Measurements from ENCODE around the gene GPR176.

GPR176 gene

DNA sequence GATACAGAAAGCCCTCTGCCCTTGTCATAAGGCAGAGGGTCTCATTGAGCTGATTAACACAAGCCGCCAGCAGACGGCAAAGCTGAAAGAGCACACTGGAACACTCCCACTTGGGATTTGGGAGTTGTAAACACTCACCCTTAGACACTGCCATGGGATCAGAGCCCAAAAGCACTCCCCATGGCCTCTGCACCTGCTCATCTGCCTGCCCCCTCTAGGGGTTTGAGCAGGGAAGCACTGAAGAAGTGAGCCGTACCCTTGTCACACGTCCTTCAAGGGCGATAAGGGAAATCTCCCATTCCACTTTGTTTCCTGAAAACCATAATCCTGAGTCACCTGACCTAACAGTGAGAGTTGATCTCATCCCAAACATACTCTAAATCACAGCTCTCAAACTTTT lies 152.1 kb downstream of the GPR176 start:
- Histone ChIP-seq H3K4me3 (ENCODE audit: low read depth, low read length) (no peak overlapping the region), H3K27ac (ENCODE audit: extremely low read depth, low read depth, low read length) (no peak overlapping the region), H3K4me1 (ENCODE audit: control insufficient read depth, insufficient read depth, low read length) (no peaks in the 10 kb centered on the region), H3K9me3 (ENCODE audit: control insufficient read depth, insufficient read depth, low read depth, low read length) (no peaks in the 10 kb centered on the region), H3K36me3 (ENCODE audit: control insufficient read depth in 2 of 2, insufficient read depth in 1 of 2, low read length in 2 of 2) (no peaks in the 10 kb centered on the region)
- CTCF ChIA-PET = interaction anchor here (4.9 kb wide), 1 partner anchor 11 kb away, joined by 25 read pairs; no protein-coding TSS in a partner anchor
- POLR2A ChIA-PET = no interaction called here
- TF ChIP-seq ZNF248 (tag by site-specific recombination; IDR thresholded peaks at IDR 0.05) (no peak), ZBTB21 (tag by site-specific recombination; IDR thresholded peaks at IDR 0.05) (no peak), ZNF629 (tag by site-specific recombination; IDR thresholded peaks at IDR 0.05) (no peak), ZNF391 (tag by site-specific recombination; IDR thresholded peaks at IDR 0.05; ENCODE audit: borderline replicate concordance, low read depth) (no peak)
- TF ChIP-seq, protein P1, sequence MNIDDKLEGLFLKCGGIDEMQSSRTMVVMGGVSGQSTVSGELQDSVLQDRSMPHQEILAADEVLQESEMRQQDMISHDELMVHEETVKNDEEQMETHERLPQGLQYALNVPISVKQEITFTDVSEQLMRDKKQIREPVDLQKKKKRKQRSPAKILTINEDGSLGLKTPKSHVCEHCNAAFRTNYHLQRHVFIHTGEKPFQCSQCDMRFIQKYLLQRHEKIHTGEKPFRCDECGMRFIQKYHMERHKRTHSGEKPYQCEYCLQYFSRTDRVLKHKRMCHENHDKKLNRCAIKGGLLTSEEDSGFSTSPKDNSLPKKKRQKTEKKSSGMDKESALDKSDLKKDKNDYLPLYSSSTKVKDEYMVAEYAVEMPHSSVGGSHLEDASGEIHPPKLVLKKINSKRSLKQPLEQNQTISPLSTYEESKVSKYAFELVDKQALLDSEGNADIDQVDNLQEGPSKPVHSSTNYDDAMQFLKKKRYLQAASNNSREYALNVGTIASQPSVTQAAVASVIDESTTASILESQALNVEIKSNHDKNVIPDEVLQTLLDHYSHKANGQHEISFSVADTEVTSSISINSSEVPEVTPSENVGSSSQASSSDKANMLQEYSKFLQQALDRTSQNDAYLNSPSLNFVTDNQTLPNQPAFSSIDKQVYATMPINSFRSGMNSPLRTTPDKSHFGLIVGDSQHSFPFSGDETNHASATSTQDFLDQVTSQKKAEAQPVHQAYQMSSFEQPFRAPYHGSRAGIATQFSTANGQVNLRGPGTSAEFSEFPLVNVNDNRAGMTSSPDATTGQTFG (tag by site-specific recombination; IDR thresholded peaks at IDR 0.05; ENCODE audit: borderline replicate concordance) = no peak
- TF ChIP-seq, protein P2, sequence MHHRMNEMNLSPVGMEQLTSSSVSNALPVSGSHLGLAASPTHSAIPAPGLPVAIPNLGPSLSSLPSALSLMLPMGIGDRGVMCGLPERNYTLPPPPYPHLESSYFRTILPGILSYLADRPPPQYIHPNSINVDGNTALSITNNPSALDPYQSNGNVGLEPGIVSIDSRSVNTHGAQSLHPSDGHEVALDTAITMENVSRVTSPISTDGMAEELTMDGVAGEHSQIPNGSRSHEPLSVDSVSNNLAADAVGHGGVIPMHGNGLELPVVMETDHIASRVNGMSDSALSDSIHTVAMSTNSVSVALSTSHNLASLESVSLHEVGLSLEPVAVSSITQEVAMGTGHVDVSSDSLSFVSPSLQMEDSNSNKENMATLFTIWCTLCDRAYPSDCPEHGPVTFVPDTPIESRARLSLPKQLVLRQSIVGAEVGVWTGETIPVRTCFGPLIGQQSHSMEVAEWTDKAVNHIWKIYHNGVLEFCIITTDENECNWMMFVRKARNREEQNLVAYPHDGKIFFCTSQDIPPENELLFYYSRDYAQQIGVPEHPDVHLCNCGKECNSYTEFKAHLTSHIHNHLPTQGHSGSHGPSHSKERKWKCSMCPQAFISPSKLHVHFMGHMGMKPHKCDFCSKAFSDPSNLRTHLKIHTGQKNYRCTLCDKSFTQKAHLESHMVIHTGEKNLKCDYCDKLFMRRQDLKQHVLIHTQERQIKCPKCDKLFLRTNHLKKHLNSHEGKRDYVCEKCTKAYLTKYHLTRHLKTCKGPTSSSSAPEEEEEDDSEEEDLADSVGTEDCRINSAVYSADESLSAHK (tag by site-specific recombination; IDR thresholded peaks at IDR 0.05) = no peak
- TF ChIP-seq, protein P3, sequence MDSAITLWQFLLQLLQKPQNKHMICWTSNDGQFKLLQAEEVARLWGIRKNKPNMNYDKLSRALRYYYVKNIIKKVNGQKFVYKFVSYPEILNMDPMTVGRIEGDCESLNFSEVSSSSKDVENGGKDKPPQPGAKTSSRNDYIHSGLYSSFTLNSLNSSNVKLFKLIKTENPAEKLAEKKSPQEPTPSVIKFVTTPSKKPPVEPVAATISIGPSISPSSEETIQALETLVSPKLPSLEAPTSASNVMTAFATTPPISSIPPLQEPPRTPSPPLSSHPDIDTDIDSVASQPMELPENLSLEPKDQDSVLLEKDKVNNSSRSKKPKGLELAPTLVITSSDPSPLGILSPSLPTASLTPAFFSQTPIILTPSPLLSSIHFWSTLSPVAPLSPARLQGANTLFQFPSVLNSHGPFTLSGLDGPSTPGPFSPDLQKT (IDR thresholded peaks at IDR 0.05; ENCODE audit: borderline replicate concordance, low read depth, low read length) = no peak

DNA sequence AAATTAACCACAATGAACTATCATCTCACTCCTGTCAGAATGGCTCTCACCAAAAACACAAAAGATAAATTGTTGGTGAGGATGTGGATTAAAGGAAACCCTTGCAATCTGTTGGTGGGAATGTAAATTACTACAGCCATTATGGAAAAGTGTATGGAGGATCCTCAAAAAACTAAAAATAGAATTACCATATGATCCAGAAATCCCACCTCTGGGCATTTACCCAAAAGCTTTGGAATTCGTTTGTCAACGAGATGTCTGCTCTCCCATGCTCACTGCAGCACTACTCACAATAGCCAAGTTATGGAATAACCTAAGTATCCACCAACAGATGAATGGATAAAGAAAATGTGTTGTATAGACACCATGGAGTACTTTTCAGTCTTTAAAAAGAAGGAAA lies 159.1 kb downstream of the GPR176 start:
- CTCF ChIA-PET = no interaction called here
- H3K9me3 ChIP-seq (ENCODE audit: control insufficient read depth, insufficient read depth, low read depth, low read length) = no peaks in the 10 kb centered on the region
- H3K36me3 ChIP-seq (ENCODE audit: control insufficient read depth in 2 of 2, insufficient read depth in 1 of 2, low read length in 2 of 2) = no peaks in the 10 kb centered on the region
- H3K27ac ChIP-seq (ENCODE audit: extremely low read depth, low read depth, low read length) = no peak overlapping the region
- POLR2A ChIA-PET = no interaction called here
- H3K4me1 ChIP-seq (ENCODE audit: control insufficient read depth, insufficient read depth, low read length) = no peaks in the 10 kb centered on the region
- H3K4me3 ChIP-seq (ENCODE audit: low read depth, low read length) = no peak overlapping the region
- no peak for TF ChIP-seq KLF9 (tag by site-specific recombination; IDR thresholded peaks at IDR 0.05; ENCODE audit: low read depth)
- TF ChIP-seq ZNF214 (tag by site-specific recombination; IDR thresholded peaks at IDR 0.05; ENCODE audit: borderline replicate concordance) = no peak
- TF ChIP-seq KLF16 (tag by site-specific recombination; IDR thresholded peaks at IDR 0.05) = no peak
- TF ChIP-seq GLIS1 (tag by site-specific recombination; IDR thresholded peaks at IDR 0.05) = no peak
- no peak for TF ChIP-seq ZNF654 (tag by site-specific recombination; IDR thresholded peaks at IDR 0.05; ENCODE audit: low read depth)
- TF ChIP-seq, protein P4, sequence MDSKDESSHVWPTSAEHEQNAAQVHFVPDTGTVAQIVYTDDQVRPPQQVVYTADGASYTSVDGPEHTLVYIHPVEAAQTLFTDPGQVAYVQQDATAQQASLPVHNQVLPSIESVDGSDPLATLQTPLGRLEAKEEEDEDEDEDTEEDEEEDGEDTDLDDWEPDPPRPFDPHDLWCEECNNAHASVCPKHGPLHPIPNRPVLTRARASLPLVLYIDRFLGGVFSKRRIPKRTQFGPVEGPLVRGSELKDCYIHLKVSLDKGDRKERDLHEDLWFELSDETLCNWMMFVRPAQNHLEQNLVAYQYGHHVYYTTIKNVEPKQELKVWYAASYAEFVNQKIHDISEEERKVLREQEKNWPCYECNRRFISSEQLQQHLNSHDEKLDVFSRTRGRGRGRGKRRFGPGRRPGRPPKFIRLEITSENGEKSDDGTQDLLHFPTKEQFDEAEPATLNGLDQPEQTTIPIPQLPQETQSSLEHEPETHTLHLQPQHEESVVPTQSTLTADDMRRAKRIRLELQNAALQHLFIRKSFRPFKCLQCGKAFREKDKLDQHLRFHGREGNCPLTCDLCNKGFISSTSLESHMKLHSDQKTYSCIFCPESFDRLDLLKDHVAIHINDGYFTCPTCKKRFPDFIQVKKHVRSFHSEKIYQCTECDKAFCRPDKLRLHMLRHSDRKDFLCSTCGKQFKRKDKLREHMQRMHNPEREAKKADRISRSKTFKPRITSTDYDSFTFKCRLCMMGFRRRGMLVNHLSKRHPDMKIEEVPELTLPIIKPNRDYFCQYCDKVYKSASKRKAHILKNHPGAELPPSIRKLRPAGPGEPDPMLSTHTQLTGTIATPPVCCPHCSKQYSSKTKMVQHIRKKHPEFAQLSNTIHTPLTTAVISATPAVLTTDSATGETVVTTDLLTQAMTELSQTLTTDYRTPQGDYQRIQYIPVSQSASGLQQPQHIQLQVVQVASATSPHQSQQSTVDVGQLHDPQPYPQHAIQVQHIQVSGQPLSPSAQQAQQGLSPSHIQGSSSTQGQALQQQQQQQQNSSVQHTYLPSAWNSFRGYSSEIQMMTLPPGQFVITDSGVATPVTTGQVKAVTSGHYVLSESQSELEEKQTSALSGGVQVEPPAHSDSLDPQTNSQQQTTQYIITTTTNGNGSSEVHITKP (tag by site-specific recombination; IDR thresholded peaks at IDR 0.05) = no peak
- no peak for TF ChIP-seq ZNF416 (tag by site-specific recombination; IDR thresholded peaks at IDR 0.05)
- TF ChIP-seq, protein P3 (IDR thresholded peaks at IDR 0.05; ENCODE audit: borderline replicate concordance, low read depth, low read length) = no peak
- TF ChIP-seq ZNF830 (tag by site-specific recombination; IDR thresholded peaks at IDR 0.05; ENCODE audit: low read depth) = no peak
- TF ChIP-seq EGR2 (tag by site-specific recombination; IDR thresholded peaks at IDR 0.05; ENCODE audit: low read depth) = no peak
